Measurements from ENCODE around the gene CEACAM7.

Gene CEACAM7

DNA sequence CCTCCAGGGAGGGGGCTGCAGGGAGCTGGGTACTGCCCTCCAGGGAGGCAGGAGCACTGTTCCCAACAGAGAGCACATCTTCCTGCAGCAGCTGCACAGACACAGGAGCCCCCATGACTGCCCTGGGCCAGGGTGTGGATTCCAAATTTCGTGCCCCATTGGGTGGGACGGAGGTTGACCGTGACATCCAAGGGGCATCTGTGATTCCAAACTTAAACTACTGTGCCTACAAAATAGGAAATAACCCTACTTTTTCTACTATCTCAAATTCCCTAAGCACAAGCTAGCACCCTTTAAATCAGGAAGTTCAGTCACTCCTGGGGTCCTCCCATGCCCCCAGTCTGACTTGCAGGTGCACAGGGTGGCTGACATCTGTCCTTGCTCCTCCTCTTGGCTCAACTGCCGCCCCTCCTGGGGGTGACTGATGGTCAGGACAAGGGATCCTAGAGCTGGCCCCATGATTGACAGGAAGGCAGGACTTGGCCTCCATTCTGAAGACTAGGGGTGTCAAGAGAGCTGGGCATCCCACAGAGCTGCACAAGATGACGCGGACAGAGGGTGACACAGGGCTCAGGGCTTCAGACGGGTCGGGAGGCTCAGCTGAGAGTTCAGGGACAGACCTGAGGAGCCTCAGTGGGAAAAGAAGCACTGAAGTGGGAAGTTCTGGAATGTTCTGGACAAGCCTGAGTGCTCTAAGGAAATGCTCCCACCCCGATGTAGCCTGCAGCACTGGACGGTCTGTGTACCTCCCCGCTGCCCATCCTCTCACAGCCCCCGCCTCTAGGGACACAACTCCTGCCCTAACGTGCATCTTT is 12.5 kb upstream of the CEACAM7 start:
- DNase-seq (ENCODE audit: low read depth), result no peak

DNA sequence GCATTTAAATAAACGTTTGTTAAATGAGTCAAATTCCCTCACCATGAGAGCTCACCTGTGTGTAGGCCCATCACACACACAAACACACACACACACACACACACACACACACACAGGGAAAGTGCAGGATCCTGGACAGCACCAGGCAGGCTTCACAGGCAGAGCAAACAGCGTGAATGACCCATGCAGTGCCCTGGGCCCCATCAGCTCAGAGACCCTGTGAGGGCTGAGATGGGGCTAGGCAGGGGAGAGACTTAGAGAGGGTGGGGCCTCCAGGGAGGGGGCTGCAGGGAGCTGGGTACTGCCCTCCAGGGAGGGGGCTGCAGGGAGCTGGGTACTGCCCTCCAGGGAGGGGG is 11.9 kb upstream of the CEACAM7 start:
- DNase-seq (ENCODE audit: low read depth), result no peak

- no peak for DNase-seq (ENCODE audit: low read depth)
Measured at GRCh38 chr19:41699231-41699967, 11.3 kb upstream of the CEACAM7 start.

DNA sequence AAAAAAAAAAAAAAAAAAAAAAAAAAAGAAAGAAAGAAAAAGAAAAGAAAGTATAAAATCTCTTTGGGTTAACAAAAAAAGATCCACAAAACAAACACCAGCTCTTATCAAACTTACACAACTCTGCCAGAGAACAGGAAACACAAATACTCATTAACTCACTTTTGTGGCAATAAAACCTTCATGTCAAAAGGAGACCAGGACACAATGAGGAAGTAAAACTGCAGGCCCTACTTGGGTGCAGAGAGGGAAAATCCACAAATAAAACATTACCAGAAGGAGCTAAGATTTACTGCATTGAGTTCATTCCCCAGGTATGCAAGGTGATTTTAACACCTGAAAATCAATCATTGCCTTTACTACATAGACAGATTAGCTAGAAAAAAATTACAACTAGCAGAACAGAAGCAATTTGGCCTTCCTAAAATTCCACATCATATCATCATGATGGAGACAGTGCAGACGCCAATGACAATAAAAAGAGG is 10.7 kb upstream of the CEACAM7 start:
- no peak for DNase-seq (ENCODE audit: low read depth)

DNA sequence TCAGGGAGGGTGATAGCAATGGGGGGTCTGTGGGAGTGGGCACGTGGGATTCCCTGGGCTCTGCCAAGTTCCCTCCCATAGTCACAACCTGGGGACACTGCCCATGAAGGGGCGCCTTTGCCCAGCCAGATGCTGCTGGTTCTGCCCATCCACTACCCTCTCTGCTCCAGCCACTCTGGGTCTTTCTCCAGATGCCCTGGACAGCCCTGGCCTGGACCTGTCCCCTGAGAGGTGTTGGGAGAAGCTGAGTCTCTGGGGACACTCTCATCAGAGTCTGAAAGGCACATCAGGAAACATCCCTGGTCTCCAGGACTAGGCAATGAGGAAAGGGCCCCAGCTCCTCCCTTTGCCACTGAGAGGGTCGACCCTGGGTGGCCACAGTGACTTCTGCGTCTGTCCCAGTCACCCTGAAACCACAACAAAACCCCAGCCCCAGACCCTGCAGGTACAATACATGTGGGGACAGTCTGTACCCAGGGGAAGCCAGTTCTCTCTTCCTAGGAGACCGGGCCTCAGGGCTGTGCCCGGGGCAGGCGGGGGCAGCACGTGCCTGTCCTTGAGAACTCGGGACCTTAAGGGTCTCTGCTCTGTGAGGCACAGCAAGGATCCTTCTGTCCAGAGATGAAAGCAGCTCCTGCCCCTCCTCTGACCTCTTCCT is 9.3 kb upstream of the CEACAM7 start:
- no peak for DNase-seq (ENCODE audit: low read depth)

DNA sequence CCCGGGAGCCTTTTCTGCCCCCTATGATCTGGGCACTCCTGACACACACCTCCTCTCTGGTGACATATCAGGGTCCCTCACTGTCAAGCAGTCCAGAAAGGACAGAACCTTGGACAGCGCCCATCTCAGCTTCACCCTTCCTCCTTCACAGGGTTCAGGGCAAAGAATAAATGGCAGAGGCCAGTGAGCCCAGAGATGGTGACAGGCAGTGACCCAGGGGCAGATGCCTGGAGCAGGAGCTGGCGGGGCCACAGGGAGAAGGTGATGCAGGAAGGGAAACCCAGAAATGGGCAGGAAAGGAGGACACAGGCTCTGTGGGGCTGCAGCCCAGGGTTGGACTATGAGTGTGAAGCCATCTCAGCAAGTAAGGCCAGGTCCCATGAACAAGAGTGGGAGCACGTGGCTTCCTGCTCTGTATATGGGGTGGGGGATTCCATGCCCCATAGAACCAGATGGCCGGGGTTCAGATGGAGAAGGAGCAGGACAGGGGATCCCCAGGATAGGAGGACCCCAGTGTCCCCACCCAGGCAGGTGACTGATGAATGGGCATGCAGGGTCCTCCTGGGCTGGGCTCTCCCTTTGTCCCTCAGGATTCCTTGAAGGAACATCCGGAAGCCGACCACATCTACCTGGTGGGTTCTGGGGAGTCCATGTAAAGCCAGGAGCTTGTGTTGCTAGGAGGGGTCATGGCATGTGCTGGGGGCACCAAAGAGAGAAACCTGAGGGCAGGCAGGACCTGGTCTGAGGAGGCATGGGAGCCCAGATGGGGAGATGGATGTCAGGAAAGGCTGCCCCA is 8.5 kb upstream of the CEACAM7 start:
- no peak for DNase-seq (ENCODE audit: low read depth)

DNA sequence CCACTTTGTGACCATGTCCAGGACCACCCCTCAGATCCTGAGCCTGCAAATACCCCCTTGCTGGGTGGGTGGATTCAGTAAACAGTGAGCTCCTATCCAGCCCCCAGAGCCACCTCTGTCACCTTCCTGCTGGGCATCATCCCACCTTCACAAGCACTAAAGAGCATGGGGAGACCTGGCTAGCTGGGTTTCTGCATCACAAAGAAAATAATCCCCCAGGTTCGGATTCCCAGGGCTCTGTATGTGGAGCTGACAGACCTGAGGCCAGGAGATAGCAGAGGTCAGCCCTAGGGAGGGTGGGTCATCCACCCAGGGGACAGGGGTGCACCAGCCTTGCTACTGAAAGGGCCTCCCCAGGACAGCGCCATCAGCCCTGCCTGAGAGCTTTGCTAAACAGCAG is 7.7 kb upstream of the CEACAM7 start:
- DNase-seq (ENCODE audit: low read depth), result no peak

GRCh38 chr19:41694831-41695635 is 7.0 kb upstream of the CEACAM7 start:
- DNase-seq (ENCODE audit: low read depth), result no peak

DNA sequence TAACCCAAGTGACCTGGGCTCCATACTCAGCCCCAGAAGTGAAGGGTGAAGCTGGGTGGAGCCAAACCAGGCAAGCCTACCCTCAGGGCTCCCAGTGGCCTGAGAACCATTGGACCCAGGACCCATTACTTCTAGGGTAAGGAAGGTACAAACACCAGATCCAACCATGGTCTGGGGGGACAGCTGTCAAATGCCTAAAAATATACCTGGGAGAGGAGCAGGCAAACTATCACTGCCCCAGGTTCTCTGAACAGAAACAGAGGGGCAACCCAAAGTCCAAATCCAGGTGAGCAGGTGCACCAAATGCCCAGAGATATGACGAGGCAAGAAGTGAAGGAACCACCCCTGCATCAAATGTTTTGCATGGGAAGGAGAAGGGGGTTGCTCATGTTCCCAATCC is 6.1 kb upstream of the CEACAM7 start:
- DNase-seq (ENCODE audit: low read depth), result no peak

DNA sequence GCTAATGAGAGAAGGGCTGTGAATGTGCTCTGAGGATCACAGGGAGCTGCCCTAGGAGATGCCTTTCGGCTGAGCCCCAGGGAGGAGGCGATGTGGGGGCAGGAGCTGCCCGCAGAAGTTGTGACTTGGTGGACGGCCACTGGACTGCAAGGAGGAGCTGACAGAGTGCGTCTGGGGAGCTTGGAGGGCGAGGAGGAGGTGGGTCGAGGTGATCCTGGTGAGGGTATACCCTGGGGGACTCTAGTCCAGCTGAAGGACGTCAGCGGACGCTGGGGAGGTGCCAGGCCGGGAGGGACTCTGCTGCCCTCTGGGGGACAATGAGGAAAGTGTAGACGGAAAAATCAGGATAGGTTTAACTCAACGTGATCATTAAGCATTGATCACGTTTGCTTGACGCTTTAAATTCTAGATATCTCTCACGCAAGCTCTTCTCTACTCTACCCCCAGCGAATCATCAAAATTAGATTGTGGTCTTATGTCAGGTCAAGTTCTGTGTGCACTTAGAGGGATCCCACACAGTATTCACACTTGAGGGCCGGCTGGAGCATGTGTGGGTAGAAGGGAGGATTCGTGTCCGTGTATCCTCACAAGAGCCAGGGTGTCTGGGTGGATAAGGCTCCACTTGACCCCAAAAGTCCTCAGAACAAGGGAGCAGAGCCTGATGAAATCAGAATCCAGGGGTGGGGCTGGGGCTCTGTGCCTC is 3.3 kb upstream of the CEACAM7 start:
- DNase-seq (ENCODE audit: low read depth), result no peak

- DNase-seq (ENCODE audit: low read depth), result no peak
Measured at GRCh38 chr19:41690801-41691065, 2.7 kb upstream of the CEACAM7 start.

- no peak for DNase-seq (ENCODE audit: low read depth)
Measured at GRCh38 chr19:41689993-41690800, 2.1 kb upstream of the CEACAM7 start.

DNA sequence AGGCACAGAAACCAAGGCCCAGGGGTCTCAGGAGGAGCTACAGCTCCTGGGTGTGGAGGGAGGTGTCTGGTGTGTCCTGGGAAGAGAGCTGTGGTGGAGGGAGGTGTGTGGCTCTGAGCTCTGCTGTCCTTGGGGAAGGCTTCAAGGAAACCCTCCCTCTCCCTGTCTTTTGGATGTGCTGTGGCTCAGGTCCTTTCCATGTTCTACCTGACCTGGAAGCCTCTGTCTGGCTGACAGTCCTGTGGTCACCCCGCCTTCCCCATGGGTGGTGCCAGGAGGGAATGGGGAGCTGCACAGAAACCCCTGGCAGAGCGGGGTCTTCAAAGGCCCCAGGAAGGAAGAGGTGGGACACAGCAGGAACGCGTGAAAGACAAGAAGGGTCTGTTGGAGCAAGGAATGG is 617 bp upstream of the CEACAM7 start:
- DNase-seq (ENCODE audit: low read depth), result no peak

DNA sequence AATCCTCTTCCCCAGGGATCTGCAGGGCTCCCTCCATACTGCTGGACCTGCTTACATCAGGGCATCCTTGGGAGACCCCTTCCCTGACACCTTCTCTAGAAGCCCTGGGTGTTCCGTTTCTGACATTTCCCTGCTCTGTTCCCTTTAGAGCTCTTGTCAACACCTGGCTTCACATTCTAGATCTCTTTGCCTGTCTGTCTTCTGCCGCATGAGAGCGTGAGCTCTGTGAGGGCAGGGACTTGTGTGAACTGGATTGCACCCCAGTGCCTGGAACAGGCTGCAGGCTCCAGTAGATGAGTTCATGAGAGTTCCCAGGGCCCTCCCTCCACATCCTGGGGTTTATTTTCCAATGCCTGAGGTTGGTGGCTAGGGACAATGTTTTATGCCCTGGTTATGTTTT is 651 bp downstream of the CEACAM7 start:
- no peak for DNase-seq (ENCODE audit: low read depth)

- no peak for DNase-seq (ENCODE audit: low read depth)
Measured at GRCh38 chr19:41682437-41682836, 5.6 kb downstream of the CEACAM7 start.

- no peak for DNase-seq (ENCODE audit: low read depth)
Measured at GRCh38 chr19:41671486-41671885, 16.6 kb downstream of the CEACAM7 start.

DNA sequence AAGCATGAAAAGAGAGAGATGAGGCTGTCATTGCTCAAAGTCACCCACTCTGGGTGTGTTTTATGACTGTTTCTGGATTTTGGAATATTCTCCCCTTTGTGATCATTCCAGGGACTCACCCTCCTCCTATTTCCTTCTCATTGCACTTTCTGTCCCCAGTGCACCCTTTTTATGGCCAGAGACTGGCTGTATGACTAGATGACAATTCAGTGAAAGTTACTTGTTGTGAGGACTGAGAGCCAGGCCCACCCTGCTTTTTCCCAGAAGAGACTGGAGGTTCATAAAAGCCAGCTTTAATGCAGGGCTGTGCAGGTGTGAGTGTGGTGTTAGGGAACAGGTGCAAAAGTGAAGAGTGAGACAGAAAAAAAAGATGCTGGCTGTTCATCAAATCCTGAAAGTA is 17.3 kb downstream of the CEACAM7 start:
- DNase-seq (ENCODE audit: low read depth), result no peak

GRCh38 chr19:41668315-41668714 is 19.8 kb downstream of the CEACAM7 start:
- no peak for DNase-seq (ENCODE audit: low read depth)

- DNase-seq (ENCODE audit: low read depth), result no peak
Measured at GRCh38 chr19:41666075-41666474, 22.0 kb downstream of the CEACAM7 start.

GRCh38 chr19:41657157-41657556 is 30.9 kb downstream of the CEACAM7 start:
- DNase-seq (ENCODE audit: low read depth), result no peak

All from activated T-helper 1 cell treated with Interleukin-2 at 50 U/mL for 16 hours (primary cell).